Endothelial cell of umbilical vein (primary cell): ENCODE results near the gene CNGB1. TPM values are rescaled to one million over a fixed set of nuclear protein-coding genes. Genes with fewer than 3 reads are reported as not detected.

Experiments
- BruUV-seq: library from RNA; stranded (reverse); fragments of 400-500 nt; replicated peaks from 2 replicates; lab custom pipeline; 2021; lab: Mats Ljungman, UMichigan
- CTCF ChIA-PET: fragments of 300-600, 350-600 bp; sonication (Branson Sonifier 250); formaldehyde crosslinking; loops from one replicate; lab custom pipeline; 2021; ENCODE audit warnings: antibody characterized with exemption, inconsistent platforms; lab: Charles Lee
- POLR2A ChIA-PET: fragments of 300-600, 350-600 bp; sonication (Branson Sonifier 250); formaldehyde crosslinking; loops from one replicate; lab custom pipeline; 2021; ENCODE audit warnings: antibody characterized with exemption, inconsistent platforms; lab: Charles Lee
- DNase-seq: peaks from one replicate; pipeline ENCODE4 v3.0.0-alpha.2; 2011; ENCODE audit warnings: low read depth, low spot score
- FAIRE-seq: peaks from 2 replicates; lab custom pipeline; 2011; peaks lifted over from hg19 to GRCh38; lab: Jason Lieb, UNC
- H2AFZ ChIP-seq: 2 replicates; pipeline ENCODE4 v1.6.0; 2012; ENCODE audit warnings: low read depth, low read length, control low read depth, inconsistent platforms
- H3K27ac ChIP-seq: 2 replicates; pipeline ENCODE4 v1.5.1; 2011; ENCODE audit warnings: low read depth, mild to moderate bottlenecking, control low read depth, low read length, moderate library complexity; ENCODE audit not compliant: insufficient read depth
- H3K27me3 ChIP-seq, 2 experiments: 2 replicates each; pipeline versions ENCODE4 v1.6.0 to v1.6.1; 2011; ENCODE audit warnings: low read length in 2 of 2, mixed read lengths in 1 of 2; ENCODE audit not compliant: control insufficient read depth in 2 of 2, insufficient read depth in 2 of 2
- H3K36me3 ChIP-seq, 2 experiments: 2 replicates in 1 of 2; 3 replicates in 1 of 2; pipeline ENCODE4 v1.5.1; 2011; ENCODE audit warnings: low read length in 2 of 2, mild to moderate bottlenecking in 1 of 2, moderate library complexity in 1 of 2; ENCODE audit not compliant: control insufficient read depth in 2 of 2, insufficient read depth in 2 of 2; ENCODE audit errors: extremely low read depth in 1 of 2
- H3K4me1 ChIP-seq: 3 replicates; pipeline ENCODE4 v1.5.1; 2011; ENCODE audit warnings: mild to moderate bottlenecking, low read length; ENCODE audit not compliant: control insufficient read depth, insufficient read depth; ENCODE audit errors: extremely low read depth
- H3K4me2 ChIP-seq: 2 replicates; pipeline ENCODE4 v1.6.1; 2011; ENCODE audit warnings: low read length, control low read depth, mixed read lengths; ENCODE audit not compliant: insufficient read depth
- H3K4me3 ChIP-seq, 3 experiments: fragments of 200-600 bp in 1 of 3; sonication (generic), shearing (Covaris generic) in 1 of 3; replicated peaks in 1 of 3; 2 replicates each; pipeline ENCODE4 v1.5.1; 2011 to 2016; ENCODE audit warnings: control low read depth in 3 of 3, low read length in 3 of 3, mild to moderate bottlenecking in 2 of 3, inconsistent platforms in 1 of 3, low read depth in 1 of 3, moderate library complexity in 1 of 3; ENCODE audit not compliant: insufficient read depth in 1 of 3
- H3K79me2 ChIP-seq: 2 replicates; pipeline ENCODE4 v1.6.0; 2012; ENCODE audit warnings: low read length, inconsistent platforms; ENCODE audit not compliant: control insufficient read depth, insufficient read depth
- H3K9ac ChIP-seq: replicated peaks from 2 replicates; pipeline ENCODE3; 2011; ENCODE audit warnings: low read length, control low read depth; ENCODE audit not compliant: insufficient read depth; ENCODE audit errors: extremely low read depth
- H3K9me1 ChIP-seq: replicated peaks from 3 replicates; pipeline ENCODE4 v1.6.0; 2011; ENCODE audit warnings: mild to moderate bottlenecking, low read length; ENCODE audit not compliant: control insufficient read depth, insufficient read depth; ENCODE audit errors: extremely low read depth
- H3K9me3 ChIP-seq: replicated peaks from 2 replicates; pipeline ENCODE4 v1.5.1; 2012; ENCODE audit warnings: low read length, inconsistent platforms; ENCODE audit not compliant: control insufficient read depth, insufficient read depth
- H4K20me1 ChIP-seq: replicated peaks from 2 replicates; pipeline ENCODE3; 2011; ENCODE audit warnings: mild to moderate bottlenecking, low read length; ENCODE audit not compliant: control insufficient read depth, insufficient read depth; ENCODE audit errors: extremely low read depth
- CTCF ChIP-seq, 2 donors: IDR thresholded peaks; 1 replicate in 1 of 2; 2 replicates in 1 of 2; pipeline ENCODE4 v1.5.1; 2011; ENCODE audit warnings: low read length in 2 of 2, mild to moderate bottlenecking in 2 of 2, moderate library complexity in 2 of 2, control low read depth in 1 of 2, inconsistent platforms in 1 of 2, low read depth in 1 of 2; ENCODE audit not compliant: insufficient read depth in 1 of 2; ENCODE audit errors: extremely low read depth in 1 of 2
- EZH2 ChIP-seq: IDR thresholded peaks from 2 replicates; pipeline ENCODE4 v1.6.1; 2012; ENCODE audit warnings: borderline replicate concordance, low read depth, mild to moderate bottlenecking, moderate library complexity, low read length, inconsistent platforms; ENCODE audit not compliant: severe bottlenecking
- FOS ChIP-seq: IDR thresholded peaks from 2 replicates; pipeline ENCODE4 v1.6.1; 2011; ENCODE audit warnings: mild to moderate bottlenecking, low read length, moderate library complexity, borderline replicate concordance; ENCODE audit not compliant: insufficient read depth
- GATA2 ChIP-seq: IDR thresholded peaks from 2 replicates; pipeline ENCODE4 v1.7.0; 2011; ENCODE audit warnings: low read depth, mild to moderate bottlenecking, moderate library complexity, mixed read lengths, low read length; ENCODE audit not compliant: insufficient read length, insufficient read depth
- JUN ChIP-seq: IDR thresholded peaks from 2 replicates; pipeline ENCODE4 v1.6.1; 2011; ENCODE audit warnings: borderline replicate concordance, low read depth; ENCODE audit not compliant: insufficient read length, insufficient read depth
- MYC ChIP-seq: IDR thresholded peaks from one replicate; pipeline ENCODE4 v1.6.1; 2011; ENCODE audit warnings: mild to moderate bottlenecking, low read depth, low read length
- POLR2A ChIP-seq: IDR thresholded peaks from 2 replicates; pipeline ENCODE4 v1.6.1; 2012; ENCODE audit warnings: low read depth, mild to moderate bottlenecking, control low read depth, low read length
- POLR2AphosphoS5 ChIP-seq: IDR thresholded peaks from 2 replicates; pipeline ENCODE4 v1.6.1; 2012; ENCODE audit warnings: low read depth, mild to moderate bottlenecking, control low read depth, low read length, moderate library complexity; ENCODE audit not compliant: insufficient read depth
- dilution Hi-C: fragments of 300-500 bp; cut with MboI; formaldehyde crosslinking; loops from one replicate; pipeline ENCODE4 v1.15.0; 2019; ENCODE audit warnings: low sequenced_read_pairs; ENCODE audit not compliant: extremely low pct_ligation_motif_present
- intact Hi-C: fragments of 100-400 bp; cut with micrococcal nuclease; formaldehyde crosslinking; loops from one replicate; pipeline ENCODE4 v1.10.0; 2022
- polyA plus RNA-seq, 4 experiments: library from polyadenylated mRNA; depleted of rRNA in 3 of 4; stranded (reverse) in 3 of 4; unstranded in 1 of 4; fragments of >200 nt; gene quantifications; 2 replicates each; pipeline versions ENCODE4 v1.2.1 to v1.2.3, GENCODE V29; 2011 to 2012; ENCODE audit warnings: missing spikeins in 1 of 4
- total RNA-seq: library from RNA; stranded (reverse); gene quantifications from 2 replicates; pipeline ENCODE4 v1.2.3, GENCODE V29; 2021
- TF ChIP-seq, protein P1 (sequence below): IDR thresholded peaks from 2 replicates; pipeline ENCODE4 v1.6.1; 2011; ENCODE audit not compliant: insufficient read depth, insufficient read length

The CNGB1 gene
- total and polyA plus RNA-seq, 2 donors (not counting 3 experiments of a cell fraction or from before 2014, with no cell fraction given) = not detected

DNA sequence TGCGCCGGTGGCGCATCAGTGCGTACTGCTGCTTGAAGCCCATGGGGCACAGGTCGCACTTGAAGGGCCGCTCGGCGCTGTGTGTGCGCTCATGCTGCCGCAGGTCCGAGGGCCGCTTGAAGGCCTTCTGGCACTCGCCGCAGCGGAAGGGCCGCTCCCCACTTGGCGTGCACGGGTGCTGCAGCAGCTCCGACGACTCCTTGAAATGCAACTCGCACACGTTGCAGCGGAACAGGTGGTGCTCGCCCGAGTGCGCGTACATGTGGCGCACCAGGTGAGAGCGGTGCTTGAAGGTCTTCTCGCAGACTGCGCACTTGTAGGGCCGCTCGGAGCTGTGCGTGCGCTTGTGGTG lies 26.2 kb upstream of the CNGB1 start:
- Histone ChIP-seq H3K9me3 (no peaks in the 10 kb centered on the region), H3K27ac (no peak overlapping the region), H3K36me3 (peaks cover 0 to 16% of the 10 kb centered on the region in 2 experiments), H4K20me1 (no peaks in the 10 kb centered on the region), H3K9me1 (no peaks in the 10 kb centered on the region), H3K4me2 (no peak overlapping the region), H3K27me3 (no peaks in the 10 kb centered on the region), H3K79me2 (peaks cover 2% of the 10 kb centered on the region), H3K9ac (no peak overlapping the region), H3K4me1 (peaks cover 23% of the 10 kb centered on the region), H2AFZ (no peak overlapping the region), H3K4me3 (no peak overlapping the region)
- no TSS peak for BruUV-seq
- intact Hi-C loops (no loop called here), dilution Hi-C loops (no loop called here)
- POLR2A ChIA-PET = no interaction called here
- no peak for DNase-seq
- no peak for TF ChIP-seq EZH2
- no peak for FAIRE-seq
- CTCF ChIA-PET = interaction anchor here (1.9 kb wide), 1 partner anchor 91 kb away, joined by 8 read pairs; no protein-coding TSS in a partner anchor

DNA sequence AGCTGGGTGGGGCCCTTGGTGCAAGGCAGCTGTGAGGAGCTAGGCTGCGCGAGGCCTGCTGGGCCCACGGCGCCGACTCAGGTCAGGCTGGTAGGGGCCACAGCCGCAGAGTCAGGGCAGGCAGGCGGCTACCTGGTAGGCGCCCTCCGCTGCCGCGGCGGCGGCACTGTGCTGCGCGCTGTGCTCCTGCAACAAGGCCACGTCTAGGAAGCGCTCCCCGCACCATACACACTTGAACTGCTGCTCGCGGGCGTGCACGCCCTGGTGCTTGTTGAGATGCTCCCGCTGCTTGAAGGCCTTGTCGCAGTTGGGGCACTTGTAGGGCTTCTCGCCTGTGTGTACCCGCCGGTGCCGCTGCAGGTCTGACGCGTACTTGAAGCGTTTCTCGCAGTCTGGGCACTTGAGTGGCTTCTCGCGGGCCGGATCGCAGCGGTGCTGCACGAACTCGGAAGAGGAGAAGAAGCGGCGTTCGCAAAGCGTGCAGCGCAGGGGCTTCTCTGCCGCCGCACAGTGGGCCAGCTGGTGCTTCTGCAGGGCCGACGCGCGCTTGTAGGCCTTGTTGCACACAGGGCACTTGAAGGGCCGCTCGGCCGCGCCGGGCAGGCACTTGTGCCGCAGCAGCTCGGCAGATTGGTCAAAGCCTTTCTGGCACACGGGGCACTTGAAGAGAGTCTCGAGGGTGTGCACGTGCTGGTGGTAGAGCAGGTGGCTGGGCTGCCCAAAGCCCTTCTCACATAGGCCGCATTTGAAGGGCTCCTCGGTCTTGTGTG lies 25.7 kb upstream of the CNGB1 start:
- no TSS peak for BruUV-seq
- dilution Hi-C loops = no loop called here
- H3K9me3 ChIP-seq = no peaks in the 10 kb centered on the region
- H3K4me2 ChIP-seq = no peak overlapping the region
- intact Hi-C loops = no loop called here
- H3K9ac ChIP-seq = no peak overlapping the region
- ChIA-PET CTCF (interaction anchor here (1.9 kb wide), 1 partner anchor 90 kb away, joined by 8 read pairs; no protein-coding TSS in a partner anchor), POLR2A (no interaction called here)
- no peaks in the 10 kb centered on the region for H3K27me3 ChIP-seq
- peaks cover under 1% of the 10 kb centered on the region for H3K79me2 ChIP-seq
- no peaks in the 10 kb centered on the region for H3K9me1 ChIP-seq
- FAIRE-seq = no peak
- H3K4me3 ChIP-seq = no peak overlapping the region
- no peaks in the 10 kb centered on the region for H4K20me1 ChIP-seq
- H3K4me1 ChIP-seq = peaks cover 18% of the 10 kb centered on the region
- H2AFZ ChIP-seq = no peak overlapping the region
- peaks cover 0 to 16% of the 10 kb centered on the region in 2 experiments for H3K36me3 ChIP-seq
- no peak for DNase-seq
- no peak overlapping the region for H3K27ac ChIP-seq
- TF ChIP-seq POLR2A = no peak
- TF ChIP-seq, protein P1, sequence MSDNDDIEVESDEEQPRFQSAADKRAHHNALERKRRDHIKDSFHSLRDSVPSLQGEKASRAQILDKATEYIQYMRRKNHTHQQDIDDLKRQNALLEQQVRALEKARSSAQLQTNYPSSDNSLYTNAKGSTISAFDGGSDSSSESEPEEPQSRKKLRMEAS = no peak
- no peak for TF ChIP-seq MYC
- TF ChIP-seq POLR2AphosphoS5 = no peak
- no peak for TF ChIP-seq GATA2
- TF ChIP-seq EZH2 = no peak
- no peak for TF ChIP-seq CTCF (IDR thresholded peaks at IDR 0.05; ENCODE audit: extremely low read depth in 1 of 2, insufficient read depth in 1 of 2, low read depth in 1 of 2, low read length in 2 of 2)
- TF ChIP-seq JUN = no peak
- TF ChIP-seq FOS = no peak
